Astrocyte (in vitro differentiated cells and primary cell): ENCODE results near the gene ACACB. TPM values are rescaled to one million over a fixed set of nuclear protein-coding genes. Genes with fewer than 3 reads are reported as not detected.

Experiments used
- DNase-seq: peaks from one replicate; pipeline ENCODE4 v3.0.0-alpha.2; 2010; ENCODE audit warnings: low read depth
- FAIRE-seq: peaks from 2 replicates; lab custom pipeline; 2011; peaks lifted over from hg19 to GRCh38; lab: Jason Lieb, UNC
- H2AFZ ChIP-seq: 2 replicates; pipeline ENCODE4 v1.6.0; 2012; ENCODE audit warnings: low read depth, low read length, inconsistent platforms
- H3K27ac ChIP-seq: 2 replicates; pipeline ENCODE4 v1.5.1; 2011; ENCODE audit warnings: low read depth, low read length, inconsistent platforms
- H3K27me3 ChIP-seq: 2 replicates; pipeline ENCODE4 v1.6.0; 2011; ENCODE audit warnings: low read length, inconsistent platforms; ENCODE audit not compliant: insufficient read depth
- H3K36me3 ChIP-seq: 2 replicates; pipeline ENCODE4 v1.5.1; 2011; ENCODE audit warnings: low read length, inconsistent platforms; ENCODE audit not compliant: insufficient read depth
- H3K4me1 ChIP-seq: 2 replicates; pipeline ENCODE4 v1.5.1; 2011; ENCODE audit warnings: low read length, inconsistent platforms; ENCODE audit not compliant: insufficient read depth
- H3K4me2 ChIP-seq: 2 replicates; pipeline ENCODE4 v1.6.0; 2012; ENCODE audit warnings: low read length, inconsistent platforms
- H3K4me3 ChIP-seq: 2 replicates; pipeline ENCODE4 v1.5.1; 2011; ENCODE audit warnings: low read depth, mild to moderate bottlenecking, low read length, inconsistent platforms; ENCODE audit not compliant: insufficient read depth
- H3K79me2 ChIP-seq: 2 replicates; pipeline ENCODE4 v1.6.0; 2012; ENCODE audit warnings: mild to moderate bottlenecking, low read length, inconsistent platforms; ENCODE audit not compliant: insufficient read depth
- H3K9ac ChIP-seq: 2 replicates; pipeline ENCODE4 v1.6.0; 2012; ENCODE audit warnings: mild to moderate bottlenecking, low read length, inconsistent platforms
- H3K9me3 ChIP-seq: 2 replicates; pipeline ENCODE4 v1.5.1; 2012; ENCODE audit warnings: low read depth, mild to moderate bottlenecking, low read length, inconsistent platforms; ENCODE audit not compliant: insufficient read depth
- H4K20me1 ChIP-seq: 2 replicates; pipeline ENCODE4 v1.6.0; 2012; ENCODE audit warnings: low read length, inconsistent platforms; ENCODE audit not compliant: insufficient read depth
- H3K27ac Mint-ChIP-seq: one replicate; pipeline ENCODE4 v1.8.0; 2021; ENCODE audit warnings: mild to moderate bottlenecking, mixed read lengths; ENCODE audit not compliant: unreplicated experiment
- H3K27me3 Mint-ChIP-seq: one replicate; pipeline ENCODE4 v1.8.0; 2021; ENCODE audit warnings: low read depth, mixed read lengths; ENCODE audit not compliant: unreplicated experiment
- H3K36me3 Mint-ChIP-seq: one replicate; pipeline ENCODE4 v1.8.0; 2021; ENCODE audit warnings: low read depth, mixed read lengths; ENCODE audit not compliant: unreplicated experiment
- H3K4me1 Mint-ChIP-seq: one replicate; pipeline ENCODE4 v1.8.0; 2021; ENCODE audit warnings: low read depth, mixed read lengths; ENCODE audit not compliant: unreplicated experiment
- H3K4me3 Mint-ChIP-seq: one replicate; pipeline ENCODE4 v1.8.0; 2021; ENCODE audit warnings: mild to moderate bottlenecking, moderate library complexity, mixed read lengths; ENCODE audit not compliant: unreplicated experiment
- H3K9me3 Mint-ChIP-seq: one replicate; pipeline ENCODE4 v1.8.0; 2021; ENCODE audit warnings: mild to moderate bottlenecking, mixed read lengths; ENCODE audit not compliant: unreplicated experiment
- EZH2 ChIP-seq: IDR thresholded peaks from 2 replicates; pipeline ENCODE4 v1.6.1; 2012; ENCODE audit warnings: mild to moderate bottlenecking, low read length, inconsistent platforms; ENCODE audit not compliant: insufficient read depth
- total RNA-seq: library from RNA; stranded (reverse); gene quantifications from 2 replicates; pipeline ENCODE4 v1.2.1, GENCODE V29; 2021
- TF ChIP-seq, protein P1 (sequence below): IDR thresholded peaks from 2 replicates; pipeline ENCODE4 v1.5.1; 2011; ENCODE audit warnings: low read depth, mild to moderate bottlenecking, inconsistent platforms, low read length, moderate library complexity; ENCODE audit not compliant: insufficient read depth

The ACACB gene
- total RNA-seq, 1 donor from 2014 or later: 3.9 TPM

DNA sequence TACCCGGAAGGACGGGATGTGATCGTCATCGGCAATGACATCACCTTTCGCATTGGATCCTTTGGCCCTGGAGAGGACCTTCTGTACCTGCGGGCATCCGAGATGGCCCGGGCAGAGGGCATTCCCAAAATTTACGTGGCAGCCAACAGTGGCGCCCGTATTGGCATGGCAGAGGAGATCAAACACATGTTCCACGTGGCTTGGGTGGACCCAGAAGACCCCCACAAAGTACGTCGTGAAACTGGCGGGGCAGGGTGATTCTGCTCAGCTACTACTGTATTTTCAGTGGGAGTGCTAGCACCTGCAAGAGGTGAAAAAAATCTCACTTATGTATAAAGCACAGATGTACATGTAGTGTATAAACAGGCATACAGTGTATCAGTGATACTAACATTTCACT, 129.8 kb downstream of the ACACB start:
- Mint-ChIP-seq H3K36me3 (peaks cover 4% of the 10 kb centered on the region), H3K4me3 (no peak overlapping the region), H3K27ac (no peak overlapping the region), H3K27me3 (peaks cover 12% of the 10 kb centered on the region), H3K9me3 (peaks cover under 1% of the 10 kb centered on the region), H3K4me1 (no peaks in the 10 kb centered on the region)
- H3K9me3 ChIP-seq: no peaks in the 10 kb centered on the region
- no peaks in the 10 kb centered on the region for H3K36me3 ChIP-seq
- H3K4me3 ChIP-seq: no peak overlapping the region
- no peak for DNase-seq
- no peak overlapping the region for H3K27ac ChIP-seq
- H3K4me2 ChIP-seq: no peak overlapping the region
- H3K9ac ChIP-seq: no peak overlapping the region
- TF ChIP-seq, protein P1, sequence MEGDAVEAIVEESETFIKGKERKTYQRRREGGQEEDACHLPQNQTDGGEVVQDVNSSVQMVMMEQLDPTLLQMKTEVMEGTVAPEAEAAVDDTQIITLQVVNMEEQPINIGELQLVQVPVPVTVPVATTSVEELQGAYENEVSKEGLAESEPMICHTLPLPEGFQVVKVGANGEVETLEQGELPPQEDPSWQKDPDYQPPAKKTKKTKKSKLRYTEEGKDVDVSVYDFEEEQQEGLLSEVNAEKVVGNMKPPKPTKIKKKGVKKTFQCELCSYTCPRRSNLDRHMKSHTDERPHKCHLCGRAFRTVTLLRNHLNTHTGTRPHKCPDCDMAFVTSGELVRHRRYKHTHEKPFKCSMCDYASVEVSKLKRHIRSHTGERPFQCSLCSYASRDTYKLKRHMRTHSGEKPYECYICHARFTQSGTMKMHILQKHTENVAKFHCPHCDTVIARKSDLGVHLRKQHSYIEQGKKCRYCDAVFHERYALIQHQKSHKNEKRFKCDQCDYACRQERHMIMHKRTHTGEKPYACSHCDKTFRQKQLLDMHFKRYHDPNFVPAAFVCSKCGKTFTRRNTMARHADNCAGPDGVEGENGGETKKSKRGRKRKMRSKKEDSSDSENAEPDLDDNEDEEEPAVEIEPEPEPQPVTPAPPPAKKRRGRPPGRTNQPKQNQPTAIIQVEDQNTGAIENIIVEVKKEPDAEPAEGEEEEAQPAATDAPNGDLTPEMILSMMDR: no peak
- no peak for TF ChIP-seq EZH2
- no peaks in the 10 kb centered on the region for H4K20me1 ChIP-seq
- H3K4me1 ChIP-seq: no peaks in the 10 kb centered on the region
- no peak for FAIRE-seq
- H3K79me2 ChIP-seq: no peaks in the 10 kb centered on the region
- H2AFZ ChIP-seq: no peak overlapping the region
- no peaks in the 10 kb centered on the region for H3K27me3 ChIP-seq

DNA sequence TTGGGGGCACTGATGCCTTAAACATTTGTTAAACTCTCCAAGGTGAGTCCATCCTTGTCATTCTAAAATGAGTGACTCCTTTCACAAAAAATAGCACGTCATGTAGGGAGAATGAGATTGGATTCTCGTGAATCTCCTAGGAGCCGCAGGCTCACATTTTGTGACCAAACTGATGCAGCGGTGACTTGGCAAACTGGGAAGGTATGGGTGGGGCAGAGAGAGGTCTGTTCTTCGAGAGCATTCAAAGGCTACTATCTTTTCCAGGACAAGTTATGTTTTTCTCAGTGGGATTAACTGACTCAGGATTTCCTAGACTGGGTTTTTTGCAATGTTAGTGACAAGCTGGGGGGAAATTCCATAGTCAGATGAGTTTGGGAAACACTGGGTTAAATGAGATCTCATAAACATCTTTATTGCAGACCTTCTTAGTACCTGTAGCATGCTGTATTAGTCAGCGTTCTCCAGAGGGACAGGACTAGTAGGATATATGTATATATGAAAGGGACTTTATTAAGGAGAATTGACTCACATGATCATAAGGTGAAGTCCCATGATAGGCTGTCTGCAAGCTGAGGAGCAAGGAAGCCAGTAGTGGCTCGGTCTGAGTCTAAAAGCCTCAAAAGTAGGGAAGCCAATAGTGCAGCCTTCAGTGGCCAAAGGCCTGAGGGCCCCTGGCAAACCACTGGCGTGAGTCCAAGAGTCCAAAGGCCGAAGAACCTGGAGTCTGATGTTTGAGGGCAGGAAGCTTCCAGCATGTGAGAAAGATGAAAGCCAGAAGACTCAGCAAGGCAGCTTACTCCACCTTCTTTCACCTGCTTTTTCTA, 131.7 kb downstream of the ACACB start:
- TF ChIP-seq, protein P1: no peak
- TF ChIP-seq EZH2: no peak
- no peaks in the 10 kb centered on the region for H3K4me1 ChIP-seq
- H3K4me2 ChIP-seq: no peak overlapping the region
- DNase-seq (no peak), FAIRE-seq (no peak)
- H3K9me3 ChIP-seq: no peaks in the 10 kb centered on the region
- H3K79me2 ChIP-seq: no peaks in the 10 kb centered on the region
- H3K4me3 ChIP-seq: no peak overlapping the region
- no peaks in the 10 kb centered on the region for H4K20me1 ChIP-seq
- H3K27ac ChIP-seq: no peak overlapping the region
- peaks cover 3% of the 10 kb centered on the region for H3K9me3 Mint-ChIP-seq
- no peak overlapping the region for H3K4me3 Mint-ChIP-seq
- no peak overlapping the region for H3K9ac ChIP-seq
- H3K36me3 Mint-ChIP-seq: peaks cover 2% of the 10 kb centered on the region
- peaks cover 12% of the 10 kb centered on the region for H3K27me3 Mint-ChIP-seq
- no peaks in the 10 kb centered on the region for H3K36me3 ChIP-seq
- H2AFZ ChIP-seq: no peak overlapping the region
- no peak overlapping the region for H3K27ac Mint-ChIP-seq
- no peaks in the 10 kb centered on the region for H3K4me1 Mint-ChIP-seq
- H3K27me3 ChIP-seq: no peaks in the 10 kb centered on the region

DNA sequence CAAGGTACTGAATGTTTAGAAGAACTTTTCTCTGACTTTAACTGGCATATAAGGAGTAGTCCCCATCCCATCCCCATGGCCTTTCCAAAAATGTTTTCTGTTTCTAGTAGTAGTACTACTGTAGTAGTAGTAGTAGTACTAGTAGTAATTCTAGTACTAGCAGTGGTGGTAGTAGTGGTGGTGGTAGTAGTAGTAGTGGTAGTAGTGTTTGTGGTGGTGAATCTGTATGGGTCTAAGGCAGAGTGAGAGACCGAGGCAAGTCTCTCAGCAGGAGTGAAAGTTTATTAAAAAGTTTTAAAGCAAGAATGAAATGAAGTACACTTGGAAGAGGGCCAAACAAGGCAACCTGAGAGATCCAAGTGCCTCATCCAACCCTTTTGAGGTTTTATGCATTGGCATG, 134.1 kb downstream of the ACACB start:
- no peak for DNase-seq
- no peak for TF ChIP-seq EZH2
- TF ChIP-seq, protein P1: no peak
- no peaks in the 10 kb centered on the region for H3K4me1 Mint-ChIP-seq
- Histone ChIP-seq H3K9ac (no peak overlapping the region), H3K79me2 (no peaks in the 10 kb centered on the region), H3K27me3 (no peaks in the 10 kb centered on the region), H3K4me2 (no peak overlapping the region), H4K20me1 (no peaks in the 10 kb centered on the region), H3K4me1 (no peaks in the 10 kb centered on the region), H3K4me3 (no peak overlapping the region), H3K27ac (no peak overlapping the region), H3K9me3 (no peaks in the 10 kb centered on the region), H2AFZ (no peak overlapping the region), H3K36me3 (no peaks in the 10 kb centered on the region)
- peaks cover 3% of the 10 kb centered on the region for H3K36me3 Mint-ChIP-seq
- H3K4me3 Mint-ChIP-seq: no peak overlapping the region
- no peak overlapping the region for H3K27ac Mint-ChIP-seq
- no peak for FAIRE-seq
- peaks cover 17% of the 10 kb centered on the region for H3K9me3 Mint-ChIP-seq
- peaks cover 10% of the 10 kb centered on the region for H3K27me3 Mint-ChIP-seq
